ENCODE results near the gene AKT3.

The AKT3 gene

GRCh38 chr1:243550276-243550675 lies 299.8 kb downstream of the AKT3 start:
- DNase-seq (no peak), ATAC-seq (no peak)

- ATAC-seq (no peak), DNase-seq (no peak)
These were observed 300.3 kb downstream of the AKT3 start for GRCh38 chr1:243549791-243550190.

GRCh38 chr1:243549108-243549507 lies 300.9 kb downstream of the AKT3 start:
- DNase-seq = no peak

GRCh38 chr1:243548516-243548915 lies 301.5 kb downstream of the AKT3 start:
- ATAC-seq (no peak), DNase-seq (no peak)

More at GRCh38 chr1:243549108-243549507, 300.9 kb downstream of the AKT3 start:
- ATAC-seq = no peak

- ATAC-seq (no peak), DNase-seq (no peak)
These were observed 302.2 kb downstream of the AKT3 start for GRCh38 chr1:243547891-243548290.

- no peak for ATAC-seq
- no peak for DNase-seq
These were observed 303.6 kb downstream of the AKT3 start for GRCh38 chr1:243546457-243546856.

GRCh38 chr1:243543501-243543900 lies 306.5 kb downstream of the AKT3 start:
- no peak for ATAC-seq
- no peak for DNase-seq

GRCh38 chr1:243542739-243543415 lies 307.2 kb downstream of the AKT3 start:
- DNase-seq (no peak), ATAC-seq (no peak)

- DNase-seq = no peak
- ATAC-seq = no peak
These were observed 310.4 kb downstream of the AKT3 start for GRCh38 chr1:243539636-243540035.

GRCh38 chr1:243535014-243535413 lies 315.0 kb downstream of the AKT3 start:
- ATAC-seq (no peak), DNase-seq (no peak)

GRCh38 chr1:243529512-243529911 lies 320.5 kb downstream of the AKT3 start:
- DNase-seq = no peak
- ATAC-seq = no peak

GRCh38 chr1:243528459-243529121 lies 321.5 kb downstream of the AKT3 start:
- DNase-seq (no peak), ATAC-seq (no peak)

GRCh38 chr1:243526180-243526579 lies 323.9 kb downstream of the AKT3 start:
- DNase-seq = no peak
- no peak for ATAC-seq

- ATAC-seq (no peak), DNase-seq (no peak)
These were observed 325.0 kb downstream of the AKT3 start for GRCh38 chr1:243525085-243525487.

- no peak for DNase-seq
- ATAC-seq = no peak
These were observed 326.3 kb downstream of the AKT3 start for GRCh38 chr1:243523766-243524165.

- no peak for ATAC-seq
- DNase-seq = no peak
These were observed 329.2 kb downstream of the AKT3 start for GRCh38 chr1:243520831-243521230.

GRCh38 chr1:243514927-243515326 lies 335.1 kb downstream of the AKT3 start:
- ATAC-seq = no peak

GRCh38 chr1:243513726-243514491 lies 336.1 kb downstream of the AKT3 start:
- ATAC-seq = no peak
- DNase-seq = no peak

More at GRCh38 chr1:243514927-243515326, 335.1 kb downstream of the AKT3 start:
- no peak for DNase-seq

- ATAC-seq (no peak), DNase-seq (no peak)
These were observed 339.1 kb downstream of the AKT3 start for GRCh38 chr1:243510928-243511327.

- no peak for ATAC-seq
- DNase-seq = no peak
These were observed 341.1 kb downstream of the AKT3 start for GRCh38 chr1:243508943-243509342.

- DNase-seq (peak; percentile 24), ATAC-seq (peak; percentile 79)
These were observed 341.7 kb downstream of the AKT3 start for GRCh38 chr1:243508303-243508713.

- no peak for ATAC-seq
These were observed 342.3 kb downstream of the AKT3 start for GRCh38 chr1:243507672-243508302.

More at GRCh38 chr1:243507672-243508302, 342.3 kb downstream of the AKT3 start:
- DNase-seq = no peak
